Measurements from ENCODE around the gene AFF2. TPM values are rescaled to one million over a fixed set of nuclear protein-coding genes. Genes with fewer than 3 reads are reported as not detected.

Gene AFF2
- total RNA-seq, 1 donor from 2014 or later: 0.27 TPM

DNA sequence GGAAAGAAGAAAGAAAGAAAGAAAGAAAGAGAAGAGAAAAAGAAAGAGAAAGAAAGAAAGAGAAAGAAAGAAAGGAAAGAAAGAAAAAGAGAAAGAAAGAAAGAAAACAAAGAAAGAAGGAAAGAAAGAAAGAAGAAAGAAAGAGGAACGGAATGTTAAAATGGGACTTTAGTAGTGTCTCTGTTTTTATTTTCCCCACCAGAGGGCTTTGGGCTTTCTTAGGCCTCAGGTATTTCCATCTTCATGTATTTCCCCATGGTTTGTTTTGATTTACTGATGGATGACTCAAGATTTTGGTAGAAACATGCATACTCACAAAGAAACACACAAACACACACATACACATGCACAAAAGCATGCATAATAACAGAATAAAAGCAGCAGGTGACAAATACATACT, 181.2 kb downstream of the AFF2 start:
- Histone ChIP-seq H3K9me3 (replicated peaks) (no peaks in the 10 kb centered on the region), H3K4me1 (no peaks in the 10 kb centered on the region), H3K36me3 (no peaks in the 10 kb centered on the region), H3K27me3 (ENCODE audit: low read depth) (no peaks in the 10 kb centered on the region), H3K4me3 (no peak overlapping the region), H3K27ac (replicated peaks) (no peak overlapping the region)
- intact Hi-C loops (cut with micrococcal nuclease): no loop called here
- DNase-seq: no peak
- TF ChIP-seq, protein P1, sequence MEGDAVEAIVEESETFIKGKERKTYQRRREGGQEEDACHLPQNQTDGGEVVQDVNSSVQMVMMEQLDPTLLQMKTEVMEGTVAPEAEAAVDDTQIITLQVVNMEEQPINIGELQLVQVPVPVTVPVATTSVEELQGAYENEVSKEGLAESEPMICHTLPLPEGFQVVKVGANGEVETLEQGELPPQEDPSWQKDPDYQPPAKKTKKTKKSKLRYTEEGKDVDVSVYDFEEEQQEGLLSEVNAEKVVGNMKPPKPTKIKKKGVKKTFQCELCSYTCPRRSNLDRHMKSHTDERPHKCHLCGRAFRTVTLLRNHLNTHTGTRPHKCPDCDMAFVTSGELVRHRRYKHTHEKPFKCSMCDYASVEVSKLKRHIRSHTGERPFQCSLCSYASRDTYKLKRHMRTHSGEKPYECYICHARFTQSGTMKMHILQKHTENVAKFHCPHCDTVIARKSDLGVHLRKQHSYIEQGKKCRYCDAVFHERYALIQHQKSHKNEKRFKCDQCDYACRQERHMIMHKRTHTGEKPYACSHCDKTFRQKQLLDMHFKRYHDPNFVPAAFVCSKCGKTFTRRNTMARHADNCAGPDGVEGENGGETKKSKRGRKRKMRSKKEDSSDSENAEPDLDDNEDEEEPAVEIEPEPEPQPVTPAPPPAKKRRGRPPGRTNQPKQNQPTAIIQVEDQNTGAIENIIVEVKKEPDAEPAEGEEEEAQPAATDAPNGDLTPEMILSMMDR (IDR thresholded peaks at IDR 0.05; ENCODE audit: borderline replicate concordance): no peak

DNA sequence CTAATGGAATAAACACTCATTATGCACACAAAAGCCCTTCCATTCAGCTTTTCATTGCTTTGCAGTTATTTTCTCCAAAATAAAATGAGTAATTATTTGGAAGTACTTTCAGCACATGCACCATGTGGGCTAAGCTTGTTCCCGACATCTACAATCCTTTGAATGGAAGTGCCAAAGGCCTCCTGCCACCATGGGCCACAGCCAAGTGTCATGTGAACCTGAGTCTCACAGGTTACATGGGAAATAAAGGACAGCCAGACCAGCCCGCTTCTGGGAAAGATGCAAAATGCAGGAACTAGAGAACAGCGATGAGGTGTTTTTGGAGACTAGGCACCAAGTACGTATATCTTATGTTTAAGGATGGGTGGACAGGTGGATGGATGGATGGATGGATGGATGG, 181.8 kb downstream of the AFF2 start:
- Histone ChIP-seq H3K27me3 (ENCODE audit: low read depth) (no peaks in the 10 kb centered on the region), H3K9me3 (replicated peaks) (no peaks in the 10 kb centered on the region), H3K36me3 (no peaks in the 10 kb centered on the region), H3K4me1 (no peaks in the 10 kb centered on the region), H3K27ac (replicated peaks) (no peak overlapping the region), H3K4me3 (no peak overlapping the region)
- TF ChIP-seq, protein P1 (IDR thresholded peaks at IDR 0.05; ENCODE audit: borderline replicate concordance): no peak
- DNase-seq: no peak
- intact Hi-C loops (cut with micrococcal nuclease): no loop called here

DNA sequence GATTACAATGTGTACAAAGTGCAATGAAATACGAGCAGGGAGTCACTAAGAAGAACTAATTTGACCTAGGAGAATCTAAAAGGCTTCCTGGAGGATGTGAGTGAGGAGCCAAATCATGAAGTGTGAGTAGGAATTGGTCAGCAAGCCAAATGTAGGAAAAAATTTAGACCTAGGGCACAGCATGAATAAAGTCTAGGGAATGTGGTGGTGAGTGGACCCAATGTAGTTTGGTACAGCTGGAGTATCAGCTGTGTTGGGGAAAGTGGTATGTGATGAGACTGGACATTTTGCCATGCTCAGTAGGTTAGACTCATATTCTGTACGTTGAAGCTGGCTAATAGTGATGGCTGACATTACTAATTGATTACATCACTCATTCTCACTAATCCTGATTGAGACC, 191.0 kb downstream of the AFF2 start:
- Histone ChIP-seq H3K4me3 (no peak overlapping the region), H3K9me3 (replicated peaks) (no peaks in the 10 kb centered on the region), H3K36me3 (no peaks in the 10 kb centered on the region), H3K27me3 (ENCODE audit: low read depth) (no peaks in the 10 kb centered on the region), H3K4me1 (no peaks in the 10 kb centered on the region), H3K27ac (replicated peaks) (no peak overlapping the region)
- TF ChIP-seq, protein P1 (IDR thresholded peaks at IDR 0.05; ENCODE audit: borderline replicate concordance): no peak
- intact Hi-C loops (cut with micrococcal nuclease): no loop called here
- DNase-seq: no peak

DNA sequence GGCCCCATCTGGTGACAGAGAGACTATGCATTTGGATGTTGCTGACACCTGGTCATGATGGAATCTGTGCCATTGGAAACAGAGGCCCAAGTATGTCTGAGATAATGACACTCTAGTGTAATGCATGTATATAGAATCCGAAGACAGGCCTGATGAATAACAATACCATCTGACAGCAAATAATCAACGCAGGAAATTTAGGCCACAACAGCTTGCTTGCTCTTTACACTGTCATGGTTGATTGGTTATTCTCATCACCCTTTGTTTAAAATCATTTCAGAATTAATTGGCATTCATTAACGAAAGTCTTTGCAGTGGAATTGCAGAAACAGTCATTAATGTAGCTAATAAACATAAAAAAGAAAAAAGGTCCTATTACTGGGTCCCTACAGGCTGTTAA, 194.8 kb downstream of the AFF2 start:
- no peaks in the 10 kb centered on the region for H3K36me3 ChIP-seq
- DNase-seq: no peak
- no peaks in the 10 kb centered on the region for H3K27me3 ChIP-seq (ENCODE audit: low read depth)
- intact Hi-C loops (cut with micrococcal nuclease): no loop called here
- TF ChIP-seq, protein P1 (IDR thresholded peaks at IDR 0.05; ENCODE audit: borderline replicate concordance): no peak
- H3K4me3 ChIP-seq: no peak overlapping the region
- no peaks in the 10 kb centered on the region for H3K9me3 ChIP-seq (replicated peaks)
- H3K4me1 ChIP-seq: no peaks in the 10 kb centered on the region
- H3K27ac ChIP-seq (replicated peaks): no peak overlapping the region

DNA sequence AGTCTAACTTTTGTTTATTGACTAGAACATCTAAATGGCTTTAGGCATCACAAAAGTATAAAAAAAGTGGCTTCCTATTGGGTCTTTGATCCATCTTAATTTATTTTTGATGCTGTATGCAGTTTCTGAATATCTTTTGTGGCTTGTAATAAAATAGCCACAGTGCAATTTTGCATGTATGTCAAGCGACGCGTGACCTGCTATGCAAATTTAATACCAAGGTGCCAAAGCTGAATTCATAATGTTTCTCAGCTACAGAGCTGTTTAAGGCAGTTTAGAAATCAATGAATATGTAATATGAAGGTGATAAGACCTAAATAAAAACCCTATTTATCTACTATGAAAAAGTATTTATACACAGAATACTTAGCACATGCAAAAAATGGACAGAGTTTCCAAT, 197.8 kb downstream of the AFF2 start:
- no peak for DNase-seq
- Histone ChIP-seq H3K9me3 (replicated peaks) (no peaks in the 10 kb centered on the region), H3K27me3 (ENCODE audit: low read depth) (no peaks in the 10 kb centered on the region), H3K4me1 (no peaks in the 10 kb centered on the region), H3K27ac (replicated peaks) (no peak overlapping the region), H3K36me3 (no peaks in the 10 kb centered on the region), H3K4me3 (no peak overlapping the region)
- TF ChIP-seq, protein P1 (IDR thresholded peaks at IDR 0.05; ENCODE audit: borderline replicate concordance): no peak
- intact Hi-C loops (cut with micrococcal nuclease): no loop called here

DNA sequence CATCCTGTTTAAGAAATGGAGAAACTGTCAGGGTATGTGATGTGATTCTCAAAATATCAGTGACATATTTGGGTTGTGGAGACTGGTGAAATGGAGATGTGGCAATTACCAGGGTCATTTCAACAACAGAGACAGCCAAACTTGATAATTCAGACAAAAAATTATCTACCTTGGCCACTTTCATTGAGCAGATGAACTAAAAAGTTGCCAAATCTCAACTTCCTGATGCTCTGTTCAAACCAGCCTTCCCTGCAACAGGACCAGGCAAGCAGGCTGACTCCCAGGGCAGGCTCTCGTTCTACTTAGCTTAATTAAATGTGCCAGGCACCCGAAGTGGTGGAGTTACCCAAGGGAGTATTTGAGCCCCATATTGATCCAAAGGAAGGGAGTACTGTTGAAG, 199.6 kb downstream of the AFF2 start:
- Histone ChIP-seq H3K9me3 (replicated peaks) (no peaks in the 10 kb centered on the region), H3K27me3 (ENCODE audit: low read depth) (no peaks in the 10 kb centered on the region), H3K4me1 (no peaks in the 10 kb centered on the region), H3K36me3 (no peaks in the 10 kb centered on the region), H3K4me3 (no peak overlapping the region), H3K27ac (replicated peaks) (no peak overlapping the region)
- TF ChIP-seq, protein P1 (IDR thresholded peaks at IDR 0.05; ENCODE audit: borderline replicate concordance): no peak
- intact Hi-C loops (cut with micrococcal nuclease): no loop called here
- no peak for DNase-seq

Data from left ventricle myocardium inferior (tissue), 1 donor.